ENCODE results near the gene RPL37.
"Not testable (repeated sequence)": the region's sequence is repeated elsewhere in the genome, so short reads cannot be mapped to it uniquely, and the experiment has no call there.

GRCh38 chr5:40794877-40795276 lies 40.1 kb downstream of the RPL37 start:
- not testable (repeated sequence) for TF ChIP-seq POLR2A, CTCF, EP300 (IDR thresholded peaks at IDR 0.05)

Measured in tibial nerve (tissue), 4 donors.